NB4 (cell line): Measurements from ENCODE around the gene KAT2B.

Source experiments
- DNase-seq: peaks from one replicate; pipeline ENCODE4 v3.0.0; 2010; ENCODE audit warnings: low read depth
- H3K4me3 ChIP-seq: one replicate; pipeline ENCODE4 v1.5.1; 2011; ENCODE audit warnings: mild to moderate bottlenecking, low read depth, low read length, moderate library complexity
- CTCF ChIP-seq: IDR thresholded peaks from one replicate; pipeline ENCODE4 v1.5.1; 2012; ENCODE audit warnings: low read depth, low read length
- MAX ChIP-seq: IDR thresholded peaks from 2 replicates; pipeline ENCODE4 v1.6.1; 2011; ENCODE audit warnings: low read depth, low read length
- MYC ChIP-seq: IDR thresholded peaks from 2 replicates; pipeline ENCODE4 v1.6.1; 2011; ENCODE audit warnings: low read depth, low read length
- POLR2A ChIP-seq: IDR thresholded peaks from 2 replicates; pipeline ENCODE4 v1.6.1; 2011; ENCODE audit warnings: mild to moderate bottlenecking; ENCODE audit not compliant: insufficient read length; ENCODE audit errors: extremely low read depth

The KAT2B gene

GRCh38 chr3:20073068-20073467 is 32.8 kb downstream of the KAT2B start:
- no peak for DNase-seq
- H3K4me3 ChIP-seq, result no peak overlapping the region
- TF ChIP-seq CTCF, result no peak
- no peak for TF ChIP-seq MAX
- TF ChIP-seq MYC, result no peak
- TF ChIP-seq POLR2A, result no peak

GRCh38 chr3:20073683-20074082 is 33.4 kb downstream of the KAT2B start:
- H3K4me3 ChIP-seq, result no peak overlapping the region
- no peak for DNase-seq

GRCh38 chr3:20074226-20075063 is 34.2 kb downstream of the KAT2B start:
- no peak overlapping the region for H3K4me3 ChIP-seq
- TF ChIP-seq CTCF (no peak), POLR2A (no peak), MAX (no peak), MYC (no peak)
- no peak for DNase-seq

More at GRCh38 chr3:20073683-20074082, 33.4 kb downstream of the KAT2B start:
- TF ChIP-seq MAX (no peak), POLR2A (no peak), CTCF (no peak), MYC (no peak)

GRCh38 chr3:20075197-20075596 is 35.0 kb downstream of the KAT2B start:
- TF ChIP-seq CTCF, result no peak
- TF ChIP-seq POLR2A, result no peak
- no peak for TF ChIP-seq MYC
- TF ChIP-seq MAX, result no peak
- DNase-seq, result no peak
- H3K4me3 ChIP-seq, result no peak overlapping the region

GRCh38 chr3:20076296-20076997 is 36.2 kb downstream of the KAT2B start:
- no peak overlapping the region for H3K4me3 ChIP-seq
- no peak for DNase-seq
- TF ChIP-seq CTCF (no peak), MYC (no peak), MAX (no peak), POLR2A (no peak)
